Measurements from ENCODE around the gene PSMA3. TPM values are rescaled to one million over a fixed set of nuclear protein-coding genes. Genes with fewer than 3 reads are reported as not detected.

PSMA3 gene
- total RNA-seq, 4 donors from 2014 or later, result 98.6 to 151 (median 131) TPM

DNA sequence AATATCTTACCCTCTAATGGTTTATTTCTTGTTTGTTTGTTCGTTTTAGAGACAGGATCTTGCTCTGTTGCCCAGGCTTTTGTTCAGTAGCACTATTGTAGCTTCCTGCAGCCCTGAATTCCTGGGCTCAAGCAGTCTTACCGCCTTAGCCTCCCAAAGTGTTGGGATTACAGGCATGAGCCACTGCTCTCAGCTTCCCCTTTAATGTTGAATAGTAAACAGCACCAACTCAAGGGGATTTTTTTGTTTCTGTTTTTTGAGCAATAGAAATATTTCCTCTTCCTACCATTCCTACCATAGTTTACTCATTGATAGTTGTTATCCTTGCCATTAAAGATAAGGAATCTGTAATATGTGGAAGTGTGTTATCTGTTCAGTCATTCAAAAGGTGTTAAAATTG, 64.4 kb downstream of the PSMA3 start:
- intact Hi-C loops (cut with DNase I), result no loop called here
- Histone ChIP-seq H3K4me1 (no peaks in the 10 kb centered on the region), H3K4me3 (replicated peaks in 1 of 3) (no peak overlapping the region), H3K27ac (no peak overlapping the region), H3K9me3 (no peaks in the 10 kb centered on the region), H3K27me3 (no peaks in the 10 kb centered on the region), H3K36me3 (peaks cover 0 to 6% of the 10 kb centered on the region in 2 donors)
- TF ChIP-seq CTCF (IDR thresholded peaks at IDR 0.05) (no peak), POLR2A (IDR thresholded peaks at IDR 0.05) (no peak)
- no peak for DNase-seq
- 89 to 90% methylated on average over 2 of the region's 2 CpGs for WGBS, 2 donors

- intact Hi-C loops (cut with DNase I), result no loop called here
- no peaks in the 10 kb centered on the region for H3K27me3 ChIP-seq
- no peak overlapping the region for H3K4me3 ChIP-seq (replicated peaks in 1 of 3)
- no peaks in the 10 kb centered on the region for H3K4me1 ChIP-seq
- DNase-seq, result no peak
- 71 to 81% methylated on average over 1 of the region's 1 CpG for WGBS, 2 donors
- TF ChIP-seq POLR2A (IDR thresholded peaks at IDR 0.05), result no peak
- TF ChIP-seq CTCF (IDR thresholded peaks at IDR 0.05), result no peak
- no peak overlapping the region for H3K27ac ChIP-seq
- peaks cover 4 to 6% of the 10 kb centered on the region in 2 donors for H3K36me3 ChIP-seq
- no peaks in the 10 kb centered on the region for H3K9me3 ChIP-seq
These were observed 69.1 kb downstream of the PSMA3 start for GRCh38 chr14:58313699-58314098.

- Histone ChIP-seq H3K27me3 (no peaks in the 10 kb centered on the region), H3K36me3 (peaks cover 16 to 19% of the 10 kb centered on the region in 2 donors), H3K9me3 (no peaks in the 10 kb centered on the region), H3K4me1 (no peaks in the 10 kb centered on the region), H3K27ac (no peak overlapping the region), H3K4me3 (replicated peaks in 1 of 3) (no peak overlapping the region)
- TF ChIP-seq POLR2A (IDR thresholded peaks at IDR 0.05) (no peak), CTCF (IDR thresholded peaks at IDR 0.05) (no peak)
- intact Hi-C loops (cut with DNase I), result no loop called here
- DNase-seq, result no peak
- 73 to 79% methylated on average over 1 of the region's 1 CpG for WGBS, 2 donors
These were observed 71.0 kb downstream of the PSMA3 start for GRCh38 chr14:58315606-58316005.

Small RNA genes within 50 kb of the gene (small RNA-seq; reads per million reads assigned to genes)
- gene RNU6-341P, result not detected

Other genes starting within 250 kb of the PSMA3 start
- 1 to 10 TPM; 4.2 to 7.5 (median 7.0) TPM for gene ARMH4, start 92.6 kb upstream of the PSMA3 start, total RNA-seq
- 10 to 100 TPM; 59.8 to 79.1 (median 69.0) TPM for gene ACTR10, start 44.7 kb upstream of the PSMA3 start, total RNA-seq
- 10 to 100 TPM; 17.1 to 18.7 (median 17.6) TPM for gene ARID4A, start 53.7 kb downstream of the PSMA3 start, total RNA-seq
- not detected for gene TOMM20L, start 151.1 kb downstream of the PSMA3 start, total RNA-seq
- gene TIMM9, start 182.7 kb downstream of the PSMA3 start, total RNA-seq, result 10 to 100 TPM; 40.4 to 87.2 (median 59.8) TPM
- gene KIAA0586, start 182.9 kb downstream of the PSMA3 start, total RNA-seq, result 10 to 100 TPM; 18.7 to 26.3 (median 21.2) TPM